GM19025 (cell line): ENCODE measurements around the gene TCTN3.
"Not testable (repeated sequence)": the region's sequence is repeated elsewhere in the genome, so short reads cannot be mapped to it uniquely, and the experiment has no call there.

ENCODE experiments used
- ATAC-seq: cut with Tn5 transposase; IDR thresholded peaks from one replicate; pipeline ENCODE4 v1.9.1; 2021; ENCODE audit warnings: mild to moderate bottlenecking, low read depth, moderate library complexity; ENCODE audit not compliant: unreplicated experiment

The TCTN3 gene, protein sequence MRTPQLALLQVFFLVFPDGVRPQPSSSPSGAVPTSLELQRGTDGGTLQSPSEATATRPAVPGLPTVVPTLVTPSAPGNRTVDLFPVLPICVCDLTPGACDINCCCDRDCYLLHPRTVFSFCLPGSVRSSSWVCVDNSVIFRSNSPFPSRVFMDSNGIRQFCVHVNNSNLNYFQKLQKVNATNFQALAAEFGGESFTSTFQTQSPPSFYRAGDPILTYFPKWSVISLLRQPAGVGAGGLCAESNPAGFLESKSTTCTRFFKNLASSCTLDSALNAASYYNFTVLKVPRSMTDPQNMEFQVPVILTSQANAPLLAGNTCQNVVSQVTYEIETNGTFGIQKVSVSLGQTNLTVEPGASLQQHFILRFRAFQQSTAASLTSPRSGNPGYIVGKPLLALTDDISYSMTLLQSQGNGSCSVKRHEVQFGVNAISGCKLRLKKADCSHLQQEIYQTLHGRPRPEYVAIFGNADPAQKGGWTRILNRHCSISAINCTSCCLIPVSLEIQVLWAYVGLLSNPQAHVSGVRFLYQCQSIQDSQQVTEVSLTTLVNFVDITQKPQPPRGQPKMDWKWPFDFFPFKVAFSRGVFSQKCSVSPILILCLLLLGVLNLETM

DNA sequence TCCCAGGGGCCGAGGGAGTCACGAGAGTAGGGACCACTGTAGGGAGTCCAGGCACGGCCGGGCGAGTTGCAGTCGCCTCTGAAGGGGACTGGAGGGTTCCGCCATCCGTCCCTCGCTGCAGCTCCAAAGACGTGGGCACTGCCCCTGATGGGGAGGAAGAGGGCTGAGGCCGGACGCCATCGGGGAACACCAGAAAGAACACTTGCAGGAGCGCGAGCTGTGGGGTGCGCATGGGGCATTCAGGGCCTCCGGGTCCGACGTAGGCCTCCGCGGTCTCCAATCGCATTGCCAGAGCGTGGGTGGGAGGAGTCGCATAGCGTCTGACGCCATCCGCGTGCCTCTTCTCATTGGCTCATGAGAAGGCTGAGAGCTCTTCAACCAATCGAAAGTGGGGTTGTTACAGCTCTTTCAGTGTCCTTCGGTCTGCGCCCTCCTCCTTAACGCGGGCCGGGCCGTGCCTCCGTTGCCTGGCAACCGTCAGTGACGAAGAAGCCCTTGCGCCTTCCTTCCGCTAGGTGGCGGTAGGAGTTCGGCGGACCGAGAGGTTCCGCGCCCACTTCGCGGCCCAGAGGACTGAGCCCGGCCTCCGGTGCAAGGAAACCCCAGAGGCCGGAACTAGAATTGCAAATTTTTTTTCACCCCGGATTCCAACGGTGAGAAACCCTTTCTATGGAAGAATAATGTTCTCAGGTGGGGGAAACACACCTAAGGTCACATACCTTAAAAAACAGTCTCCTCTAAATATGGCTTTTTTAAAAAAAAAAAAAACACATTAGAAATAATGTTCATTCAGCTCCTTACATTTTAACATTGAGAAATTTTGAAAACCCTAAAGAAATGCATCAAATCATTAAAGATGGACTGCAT is at the start of gene TCTN3:
TSS of gene TCTN3 (minus strand) at position 260 of the 867 bp plus-strand sequence. CDS start at position 232, 28 bp downstream.
- ATAC-seq: peak; percentile 99

DNA sequence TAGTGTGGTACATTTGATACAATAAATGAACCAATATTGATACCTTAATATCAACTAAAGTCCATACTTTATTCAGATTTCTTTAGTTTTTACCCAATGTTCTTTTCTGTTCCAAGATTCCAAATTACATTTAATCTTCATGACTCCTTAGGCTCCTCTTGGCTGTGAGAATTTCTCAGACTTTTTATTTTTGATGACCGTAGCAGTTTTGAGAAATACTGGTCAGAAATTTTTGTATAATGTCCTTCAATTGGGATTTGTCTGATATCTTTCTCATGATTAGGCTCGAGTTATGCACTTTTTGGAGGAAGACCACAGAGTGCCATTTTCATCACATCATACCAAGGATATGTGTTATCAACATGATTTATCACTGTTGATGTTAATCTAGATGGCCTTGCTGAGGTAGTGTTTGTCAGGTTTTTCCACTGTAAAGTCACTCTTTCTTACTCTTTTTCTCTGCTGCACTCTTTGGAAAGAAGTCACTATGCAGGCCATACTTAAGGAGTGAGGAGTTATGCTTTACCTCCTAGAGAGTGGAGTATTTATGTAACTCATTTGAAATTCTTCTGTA is 49.3 kb upstream of the TCTN3 start:
- no peak for ATAC-seq

DNA sequence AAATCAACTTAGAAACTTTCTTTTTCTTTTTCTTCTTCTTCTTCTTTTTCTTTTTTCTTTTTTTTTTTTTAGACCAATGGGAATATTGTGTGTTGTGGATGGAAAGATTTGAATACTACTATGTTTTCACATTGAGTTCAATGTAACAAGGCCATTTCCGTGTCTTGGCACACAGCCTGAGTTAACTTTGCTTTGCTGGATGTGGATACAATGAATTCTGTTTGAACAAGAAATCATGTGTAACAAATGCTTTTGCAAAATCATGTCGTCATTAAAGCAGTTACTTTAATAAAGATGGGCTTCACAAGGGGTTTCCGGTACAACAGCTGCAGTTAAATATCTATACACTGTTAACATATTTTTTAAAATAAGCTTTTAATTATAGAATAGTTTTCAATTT is 48.8 kb upstream of the TCTN3 start:
- no peak for ATAC-seq

DNA sequence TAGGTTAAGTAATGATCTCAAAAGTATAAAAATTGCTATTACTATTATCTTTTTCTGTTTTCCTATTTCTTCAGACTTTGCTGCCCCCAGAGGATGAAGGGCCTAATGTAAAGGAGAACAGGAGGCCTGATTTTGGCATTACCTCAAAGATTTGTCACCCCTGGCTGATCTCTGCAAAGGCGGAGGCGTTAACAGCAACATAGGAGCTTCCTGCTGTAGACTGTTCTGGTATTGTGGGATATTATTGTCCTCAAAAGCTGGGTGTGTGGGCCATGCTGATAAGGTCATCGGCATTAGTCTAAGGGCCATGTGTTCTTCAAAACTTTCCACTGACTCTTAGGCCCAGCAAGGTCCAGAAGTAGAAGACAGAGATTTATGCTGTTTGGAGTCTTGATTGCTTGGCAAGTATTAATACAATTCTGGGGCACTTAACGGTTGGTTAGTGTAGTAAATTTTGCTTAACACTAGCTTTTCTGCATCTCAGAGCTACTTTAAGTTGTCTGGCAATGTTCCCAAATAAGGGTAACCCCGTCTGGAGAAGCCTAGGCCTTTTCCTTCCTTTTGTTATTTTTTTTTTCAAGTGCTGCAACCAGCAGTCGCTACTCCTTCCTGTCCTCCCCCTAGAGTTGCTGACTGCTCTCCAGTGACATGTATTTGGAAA is 48.2 kb upstream of the TCTN3 start:
- ATAC-seq: no peak

DNA sequence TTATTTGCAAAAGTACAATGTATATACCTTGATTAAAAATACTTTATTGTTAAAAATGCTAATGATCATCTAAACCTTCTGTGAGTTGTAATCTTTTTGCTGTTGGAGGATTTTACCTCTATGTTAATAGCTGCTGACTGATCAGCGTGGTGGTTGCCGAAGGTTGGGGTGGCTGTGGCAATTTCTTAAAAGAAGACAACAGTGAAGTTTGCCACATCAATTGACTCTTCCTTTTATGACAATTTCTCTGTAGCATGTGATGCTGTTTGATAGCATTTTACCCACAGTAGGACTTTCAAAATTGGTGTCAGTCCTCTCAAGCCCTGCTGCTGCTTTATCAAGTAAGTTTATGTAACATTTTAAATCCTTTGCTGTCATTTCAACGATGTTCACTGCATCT is 45.3 kb upstream of the TCTN3 start:
- no peak for ATAC-seq

DNA sequence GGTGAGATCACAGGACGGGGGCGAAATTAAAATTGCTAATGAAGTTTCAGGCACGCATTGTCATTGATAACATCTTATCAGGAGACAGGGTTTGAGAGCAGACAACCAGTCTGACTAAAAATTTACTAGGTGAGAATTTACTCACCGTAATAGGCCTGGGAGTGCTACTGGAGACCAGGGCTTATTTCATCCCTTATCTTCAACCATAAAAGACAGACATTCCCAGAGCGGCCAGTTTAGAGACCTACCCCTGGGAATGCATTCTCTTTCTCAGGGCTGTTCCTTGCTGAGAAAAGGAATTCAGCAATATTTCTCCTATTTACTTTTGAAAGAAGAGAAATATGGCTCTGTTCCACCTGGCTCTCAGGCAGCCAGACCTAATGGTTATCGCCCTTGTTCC is 39.2 kb upstream of the TCTN3 start:
- not testable (repeated sequence) for ATAC-seq

DNA sequence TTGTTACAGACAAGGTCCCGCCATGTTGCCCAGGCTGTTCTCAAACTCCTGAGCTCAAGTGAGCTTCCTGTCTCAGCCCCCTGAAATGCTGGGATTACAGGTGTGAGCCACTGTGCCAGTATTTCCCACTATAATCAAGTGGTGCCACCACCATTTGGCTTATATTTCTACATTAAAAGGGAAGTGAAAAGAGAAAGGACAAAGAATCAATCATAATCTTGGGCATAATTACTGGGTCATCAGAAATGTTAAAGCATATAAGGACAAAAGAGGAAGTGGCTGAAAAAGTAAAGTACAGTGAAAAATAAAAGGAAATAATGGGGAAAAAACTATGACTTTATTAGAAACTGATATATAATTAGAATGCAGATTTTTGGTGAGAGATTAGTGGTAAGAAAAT is 36.5 kb upstream of the TCTN3 start:
- ATAC-seq: no peak

DNA sequence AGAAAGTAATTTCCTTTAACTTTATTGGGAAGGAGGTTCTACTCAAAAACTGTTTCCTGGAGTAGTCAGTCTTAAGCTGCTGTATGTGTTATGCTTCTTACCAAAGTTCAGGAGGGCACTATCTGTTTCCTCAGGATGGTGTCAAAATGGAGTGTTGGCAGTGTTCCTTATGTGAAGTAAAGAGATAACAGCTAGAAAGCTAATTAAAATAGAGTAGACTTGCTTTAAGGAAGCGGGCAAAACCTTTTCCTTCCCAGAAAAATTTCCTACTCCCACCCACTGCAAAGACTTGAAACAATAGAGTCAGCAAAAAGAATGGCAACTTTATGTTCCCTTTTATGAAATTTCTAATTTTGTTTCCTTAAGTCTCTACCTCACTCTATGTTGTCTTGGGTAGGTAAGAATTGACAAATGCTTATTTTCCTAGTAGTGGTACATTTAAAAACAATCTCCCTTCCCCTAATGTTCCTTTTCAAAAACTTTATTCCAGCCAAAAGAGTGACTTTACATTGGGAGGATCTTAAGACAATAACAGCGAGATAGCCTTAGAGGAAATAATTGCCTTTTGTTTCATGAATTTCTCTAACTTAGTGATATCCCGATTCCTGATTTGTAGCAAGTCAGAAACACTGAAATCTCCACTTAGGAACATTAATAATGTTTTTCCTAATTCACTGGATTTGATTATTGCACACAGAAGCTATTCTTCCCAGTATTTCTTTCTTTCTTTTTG is 35.8 kb upstream of the TCTN3 start:
- ATAC-seq: no peak

DNA sequence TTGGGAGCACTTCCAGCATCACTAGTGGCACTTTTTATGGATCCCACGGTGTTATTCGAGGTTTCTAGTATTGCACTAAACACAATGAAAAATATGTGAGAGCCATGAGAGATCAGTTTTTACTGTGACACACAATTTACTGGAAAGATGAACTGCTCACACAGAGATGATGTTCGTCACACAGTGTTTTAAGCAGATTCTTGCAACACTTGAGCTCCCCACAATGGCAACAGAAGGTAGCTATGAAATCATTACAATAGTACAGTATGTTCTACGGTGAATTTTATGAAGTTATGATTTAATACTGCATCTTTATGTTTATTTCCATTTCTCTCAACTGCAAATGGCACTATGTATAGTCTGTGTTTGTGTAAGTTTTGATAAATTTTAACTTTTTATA is 34.8 kb upstream of the TCTN3 start:
- no peak for ATAC-seq

DNA sequence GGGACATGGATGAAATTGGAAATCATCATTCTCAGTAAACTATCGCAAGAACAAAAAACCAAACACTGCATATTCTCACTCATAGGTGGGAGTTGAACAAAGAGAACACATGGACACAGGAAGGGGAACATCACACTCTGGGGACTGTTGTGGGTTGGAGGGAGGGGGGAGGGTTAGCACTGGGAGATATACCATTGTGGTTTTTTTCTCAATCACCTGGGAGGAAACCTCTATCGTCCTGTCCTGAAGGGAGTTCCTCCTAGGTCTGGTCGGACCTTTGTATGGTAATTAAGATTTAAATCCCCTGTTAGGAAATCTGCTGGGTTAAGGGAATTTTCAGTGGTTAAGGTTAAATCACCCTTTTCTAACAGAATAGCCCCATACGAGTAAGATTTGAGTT is 28.8 kb upstream of the TCTN3 start:
- ATAC-seq: not testable (repeated sequence)

DNA sequence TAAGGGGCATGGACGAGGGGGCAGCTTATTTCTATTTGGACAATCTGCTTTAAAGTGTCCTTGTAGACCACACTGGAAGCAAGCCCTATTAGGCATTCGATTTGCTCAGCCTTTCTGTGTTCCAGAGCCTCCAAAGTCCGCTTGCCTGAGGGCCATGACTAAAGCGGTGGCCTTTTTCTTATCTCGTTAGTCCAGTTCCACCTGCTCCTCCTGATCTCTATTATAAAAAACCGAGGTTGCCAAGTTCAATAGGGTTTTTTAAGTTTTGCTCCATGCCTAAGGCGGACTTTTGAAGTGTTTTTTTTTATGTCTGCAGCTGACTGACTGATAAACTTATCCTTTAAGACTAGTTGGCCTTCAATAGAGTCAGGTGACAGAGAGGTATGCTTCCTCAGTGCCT is 27.0 kb upstream of the TCTN3 start:
- not testable (repeated sequence) for ATAC-seq

DNA sequence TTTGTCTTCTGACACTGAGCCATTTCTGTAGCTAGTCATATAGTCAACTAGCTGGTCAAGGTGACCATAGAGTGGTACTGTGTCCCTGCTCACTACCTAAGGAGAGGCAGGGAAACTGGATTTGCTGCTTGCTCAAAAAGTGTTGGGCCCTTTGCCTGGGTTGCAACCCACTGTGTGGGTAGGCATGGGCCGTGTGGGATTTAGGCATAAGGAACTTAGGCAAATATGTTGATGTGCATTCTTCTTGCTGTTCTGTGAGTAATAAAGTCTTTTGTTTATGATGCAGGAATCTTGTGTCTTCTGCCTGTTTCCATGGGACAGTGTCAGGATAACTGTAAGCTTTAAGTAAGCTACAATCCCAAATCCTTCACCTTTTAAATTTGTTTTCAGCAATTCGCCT is 23.1 kb upstream of the TCTN3 start:
- no peak for ATAC-seq

DNA sequence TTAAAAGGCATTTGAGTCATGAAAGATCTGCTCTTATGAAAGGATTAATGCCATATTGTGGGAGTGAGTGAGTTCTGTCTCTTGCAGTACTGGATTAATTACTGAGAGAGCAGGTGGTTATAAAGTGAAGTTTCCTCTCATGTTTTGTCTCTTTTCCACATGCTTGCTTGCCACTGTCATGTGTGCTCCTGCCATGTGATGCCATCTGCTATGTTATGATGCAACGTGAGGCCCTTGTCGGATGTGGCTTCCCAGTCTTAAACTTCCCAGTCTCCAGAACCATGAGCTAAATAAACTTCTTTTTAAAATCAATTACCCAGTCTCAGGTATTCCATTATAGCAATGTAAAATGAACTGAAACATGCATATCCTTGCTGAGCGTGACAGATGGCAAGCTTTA is 22.7 kb upstream of the TCTN3 start:
- no peak for ATAC-seq

DNA sequence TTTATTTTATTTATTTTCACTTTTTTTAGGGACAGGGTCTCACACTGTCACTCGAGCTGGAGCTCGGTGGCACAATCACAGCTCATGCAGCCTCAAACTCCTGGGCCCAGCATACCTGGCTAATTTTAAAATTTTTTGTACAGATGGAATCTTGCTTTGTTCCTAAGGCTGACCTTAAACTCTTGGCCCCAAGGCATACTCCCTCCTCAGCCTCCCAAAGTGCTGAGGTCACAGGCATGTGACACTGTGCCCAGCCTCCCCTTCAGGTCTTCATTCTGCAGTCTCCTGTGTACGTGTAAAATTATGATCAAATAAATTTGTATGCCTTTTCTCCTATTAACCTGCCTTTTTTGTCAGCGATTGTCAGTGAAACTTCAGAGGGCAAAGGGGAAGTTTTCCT is 17.8 kb upstream of the TCTN3 start:
- no peak for ATAC-seq

DNA sequence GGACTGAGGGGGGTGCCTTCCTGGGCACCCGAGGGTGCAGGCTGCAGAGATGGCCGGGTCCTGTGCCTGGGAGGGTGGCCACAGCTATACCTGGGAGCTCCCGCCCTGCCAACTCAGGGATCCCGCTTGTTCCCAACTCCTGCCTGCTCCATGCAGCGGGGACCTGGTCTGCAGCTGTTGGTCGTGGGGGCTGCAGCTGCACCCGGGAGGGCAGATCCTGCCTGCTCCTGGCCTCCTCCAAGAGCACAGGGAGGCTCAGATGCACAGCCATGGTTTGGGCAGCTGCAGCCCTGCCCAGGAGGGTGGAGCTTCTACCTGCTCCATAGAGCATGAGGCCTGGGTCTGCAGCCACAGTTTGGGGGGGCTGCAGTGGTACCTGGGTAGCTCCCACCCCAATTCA is 13.3 kb upstream of the TCTN3 start:
- no peak for ATAC-seq

DNA sequence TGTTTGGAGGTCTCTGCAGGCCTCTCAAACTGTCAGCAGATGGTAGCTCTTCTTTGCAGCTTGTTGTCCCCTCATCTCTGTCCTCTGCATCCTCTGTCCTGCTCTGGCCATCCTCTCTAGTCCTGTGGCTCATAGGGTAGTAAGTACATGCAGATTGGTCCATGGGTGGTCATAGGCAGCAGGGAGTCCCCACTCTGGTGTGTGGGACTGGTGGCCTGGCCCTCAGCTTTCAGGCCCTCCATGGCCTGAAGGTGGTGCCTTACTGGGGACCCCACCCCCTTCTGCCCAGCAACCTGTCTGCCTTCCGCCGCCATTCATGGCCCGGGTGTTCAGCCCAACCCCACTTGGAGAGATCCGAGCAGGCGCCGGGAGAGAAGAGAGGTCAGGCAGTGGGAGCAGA is 12.8 kb upstream of the TCTN3 start:
- no peak for ATAC-seq

DNA sequence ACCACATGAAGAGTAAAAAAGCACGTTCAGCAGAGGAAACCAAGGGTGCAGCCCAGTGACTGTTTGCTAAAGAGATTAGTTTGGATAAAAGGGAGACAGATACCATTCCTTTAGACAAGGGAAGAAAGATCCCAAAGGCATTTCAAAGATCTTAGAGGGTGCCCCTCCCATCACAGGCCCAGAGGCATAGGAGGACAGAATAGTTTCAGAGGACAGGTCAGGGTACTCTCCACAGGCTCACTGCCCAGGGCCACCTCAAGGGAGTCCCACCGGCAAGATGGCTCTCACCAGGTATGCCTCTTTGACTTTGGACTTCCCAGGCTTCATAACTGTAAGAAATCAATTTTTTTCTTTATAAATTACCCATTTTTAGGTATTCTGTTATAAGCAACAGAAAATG is 4.7 kb upstream of the TCTN3 start:
- ATAC-seq: no peak

DNA sequence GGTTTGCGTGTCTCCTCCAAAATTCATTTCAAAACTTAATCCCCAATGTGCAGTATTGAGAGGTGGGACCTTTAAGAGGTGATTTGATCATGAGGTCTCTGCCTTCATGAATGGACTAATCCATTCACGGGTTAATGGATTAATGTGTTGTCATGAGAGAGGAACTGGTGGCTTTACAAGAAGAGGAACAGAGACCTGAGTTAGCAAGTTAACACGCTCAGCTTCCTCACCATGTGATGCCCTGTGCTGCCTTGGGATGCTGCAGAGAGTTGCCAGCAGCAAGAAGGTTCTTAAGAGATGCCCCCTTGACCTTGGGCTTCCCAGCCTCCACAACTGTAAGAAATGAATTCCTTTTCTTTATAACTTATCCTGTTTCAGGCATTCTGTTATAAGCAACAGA is 3.7 kb upstream of the TCTN3 start:
- ATAC-seq: no peak

DNA sequence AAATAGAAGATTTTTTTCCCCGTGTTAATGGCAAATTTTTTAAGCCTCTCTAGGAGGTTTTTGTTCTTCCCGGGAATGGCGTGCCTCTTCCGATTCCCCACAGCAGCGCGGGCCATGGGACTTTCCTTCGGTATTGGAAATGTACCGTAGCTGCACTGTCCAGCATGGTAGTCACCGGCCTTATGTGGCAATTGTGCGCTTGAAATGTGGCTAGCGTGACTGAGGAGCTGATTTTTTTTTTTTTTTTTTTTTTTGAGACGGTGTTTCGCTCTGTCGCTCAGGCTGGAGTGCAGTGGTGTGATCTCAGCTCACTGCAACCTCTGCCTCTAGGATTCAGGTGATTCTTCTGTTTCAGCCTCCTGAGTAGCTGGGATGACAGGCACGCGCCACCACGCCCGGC is 938 bp upstream of the TCTN3 start:
- no peak for ATAC-seq
